PC-3 (cell line): ENCODE results near the gene B3GNT2.

Experiments used
- CTCF ChIP-seq: fragments of 300-600 bp; sonication (generic); conservative IDR thresholded peaks from 2 replicates; pipeline ENCODE4 v1.5.1; 2017; ENCODE audit warnings: antibody characterized with exemption, low read depth, mild to moderate bottlenecking, low read length
- EZH2 ChIP-seq: fragments of 300-600 bp; sonication (generic); IDR thresholded peaks from one replicate; pipeline ENCODE4 v1.6.1; 2017; ENCODE audit warnings: antibody characterized with exemption, mild to moderate bottlenecking, low read length; ENCODE audit not compliant: unreplicated experiment

- TF ChIP-seq CTCF (no peak), EZH2 (no peak)
Observed at GRCh38 chr2:62187246-62187645, 8.7 kb upstream of the B3GNT2 start.
